H9 (cell line): Measurements from ENCODE around the gene PRPF40A. TPM values are rescaled to one million over a fixed set of nuclear protein-coding genes. Genes with fewer than 3 reads are reported as not detected.

Experiments
- DNase-seq: peaks from one replicate; pipeline ENCODE4 v3.0.0-alpha.2; 2017
- H2AFZ ChIP-seq: one replicate; pipeline ENCODE4 v1.6.1; 2013; ENCODE audit warnings: mild to moderate bottlenecking, low read length, control low read depth, moderate library complexity
- H2AK5ac ChIP-seq: 2 replicates; pipeline ENCODE4 v1.6.1; 2013; ENCODE audit warnings: low read length, control low read depth, mixed read lengths; ENCODE audit not compliant: insufficient read length
- H2BK120ac ChIP-seq: one replicate; pipeline ENCODE4 v1.6.1; 2013; ENCODE audit warnings: low read depth, mild to moderate bottlenecking, low read length, control low read depth, inconsistent platforms; ENCODE audit not compliant: poor library complexity, severe bottlenecking
- H2BK12ac ChIP-seq: 2 replicates; pipeline ENCODE4 v1.6.1; 2013; ENCODE audit warnings: low read length, control low read depth, mixed read lengths, low read depth; ENCODE audit not compliant: insufficient read length
- H2BK15ac ChIP-seq: 2 replicates; pipeline ENCODE4 v1.6.1; 2013; ENCODE audit warnings: low read depth, low read length, control low read depth
- H2BK20ac ChIP-seq: one replicate; pipeline ENCODE4 v1.6.1; 2013; ENCODE audit warnings: low read depth, mild to moderate bottlenecking, low read length, control low read depth, inconsistent platforms; ENCODE audit not compliant: poor library complexity, severe bottlenecking
- H2BK5ac ChIP-seq: 2 replicates; pipeline ENCODE4 v1.6.1; 2013; ENCODE audit warnings: low read length, control low read depth, mixed read lengths; ENCODE audit not compliant: insufficient read length
- H3K14ac ChIP-seq: 2 replicates; pipeline ENCODE4 v1.6.1; 2013; ENCODE audit warnings: low read length, control low read depth; ENCODE audit not compliant: insufficient read depth
- H3K18ac ChIP-seq: 2 replicates; pipeline ENCODE4 v1.6.1; 2013; ENCODE audit warnings: low read depth, mild to moderate bottlenecking, mixed read lengths, low read length, control low read depth; ENCODE audit not compliant: insufficient read length
- H3K23ac ChIP-seq: 2 replicates; pipeline ENCODE4 v1.6.1; 2013; ENCODE audit warnings: low read length, control low read depth, mixed read lengths, low read depth; ENCODE audit not compliant: insufficient read length
- H3K23me2 ChIP-seq: 2 replicates; pipeline ENCODE4 v1.6.1; 2013; ENCODE audit warnings: low read depth, mild to moderate bottlenecking, mixed read lengths, low read length, control low read depth; ENCODE audit not compliant: insufficient read length, poor library complexity, severe bottlenecking
- H3K27ac ChIP-seq: 2 replicates; pipeline ENCODE4 v1.5.1; 2013; ENCODE audit warnings: low read length, control low read depth, mixed read lengths, low read depth; ENCODE audit not compliant: insufficient read length
- H3K27me3 ChIP-seq: 2 replicates; pipeline ENCODE4 v1.6.1; 2013; ENCODE audit warnings: low read length, control low read depth, inconsistent platforms; ENCODE audit not compliant: insufficient read depth
- H3K4ac ChIP-seq: 2 replicates; pipeline ENCODE4 v1.6.1; 2013; ENCODE audit warnings: low read depth, mild to moderate bottlenecking, control low read depth, inconsistent platforms, low read length, moderate library complexity
- H3K4me1 ChIP-seq: 2 replicates; pipeline ENCODE4 v1.6.1; 2013; ENCODE audit warnings: low read length, control low read depth, inconsistent platforms; ENCODE audit not compliant: insufficient read depth
- H3K4me2 ChIP-seq: 2 replicates; pipeline ENCODE4 v1.6.1; 2013; ENCODE audit warnings: low read length, control low read depth, mixed read lengths; ENCODE audit not compliant: insufficient read length, insufficient read depth
- H3K56ac ChIP-seq: 2 replicates; pipeline ENCODE4 v1.6.1; 2013; ENCODE audit warnings: low read depth, mild to moderate bottlenecking, mixed read lengths, low read length, control low read depth; ENCODE audit not compliant: insufficient read length
- H3K79me1 ChIP-seq: 2 replicates; pipeline ENCODE4 v1.6.1; 2013; ENCODE audit warnings: low read depth, mild to moderate bottlenecking, moderate library complexity, low read length, control low read depth, inconsistent platforms; ENCODE audit not compliant: insufficient read depth, poor library complexity, severe bottlenecking
- H3K79me2 ChIP-seq: 2 replicates; pipeline ENCODE4 v1.6.1; 2013; ENCODE audit warnings: low read length, control low read depth, inconsistent platforms; ENCODE audit not compliant: insufficient read depth
- H3K9ac ChIP-seq: 2 replicates; pipeline ENCODE4 v1.6.1; 2013; ENCODE audit warnings: low read length, control low read depth, mixed read lengths; ENCODE audit not compliant: insufficient read length; ENCODE audit errors: extremely low read depth
- H3K9me3 ChIP-seq: one replicate; pipeline ENCODE4 v1.6.1; 2013; ENCODE audit warnings: low read depth, low read length, inconsistent platforms; ENCODE audit not compliant: control insufficient read depth
- H3T11ph ChIP-seq: one replicate; pipeline ENCODE4 v1.6.1; 2013; ENCODE audit warnings: mild to moderate bottlenecking, low read length, control low read depth, inconsistent platforms
- H4K20me1 ChIP-seq: one replicate; pipeline ENCODE4 v1.6.1; 2013; ENCODE audit not compliant: control insufficient read depth, insufficient read length, insufficient read depth
- H4K5ac ChIP-seq: 2 replicates; pipeline ENCODE4 v1.6.1; 2013; ENCODE audit warnings: low read depth, mild to moderate bottlenecking, mixed read lengths, low read length, control low read depth; ENCODE audit not compliant: insufficient read length
- H4K8ac ChIP-seq: replicated peaks from 2 replicates; pipeline ENCODE4 v1.6.1; 2013; ENCODE audit warnings: low read length, control low read depth, mixed read lengths, low read depth; ENCODE audit not compliant: insufficient read length
- H4K91ac ChIP-seq: 2 replicates; pipeline ENCODE4 v1.6.1; 2013; ENCODE audit warnings: low read depth, mild to moderate bottlenecking, moderate library complexity, mixed read lengths, low read length, control low read depth; ENCODE audit not compliant: insufficient read length
- H3K27ac Mint-ChIP-seq, 3 experiments: 2 replicates in 2 of 3; 3 replicates in 1 of 3; pipeline ENCODE4 v1.8.0; 2020 to 2021; ENCODE audit warnings: mixed read lengths in 3 of 3, mild to moderate bottlenecking in 1 of 3, moderate library complexity in 1 of 3
- H3K27me3 Mint-ChIP-seq: 2 replicates; pipeline ENCODE4 v1.8.0; 2021; ENCODE audit warnings: low read depth, mild to moderate bottlenecking, moderate library complexity, mixed read lengths
- H3K36me3 Mint-ChIP-seq, 3 experiments: 2 replicates in 2 of 3; 3 replicates in 1 of 3; pipeline ENCODE4 v1.8.0; 2020 to 2021; ENCODE audit warnings: low read depth in 3 of 3, mixed read lengths in 3 of 3; ENCODE audit not compliant: insufficient read depth in 1 of 3
- H3K4me1 Mint-ChIP-seq, 2 experiments: 2 replicates each; pipeline ENCODE4 v1.8.0; 2020; ENCODE audit warnings: mixed read lengths in 2 of 2
- H3K4me3 Mint-ChIP-seq, 2 experiments: 2 replicates in 1 of 2; 3 replicates in 1 of 2; pipeline ENCODE4 v1.8.0; 2020 to 2021; ENCODE audit warnings: mild to moderate bottlenecking in 2 of 2, mixed read lengths in 2 of 2, moderate library complexity in 1 of 2
- H3K9me3 Mint-ChIP-seq, 2 experiments: 2 replicates in 1 of 2; 3 replicates in 1 of 2; pipeline ENCODE4 v1.8.0; 2020; ENCODE audit warnings: mild to moderate bottlenecking in 2 of 2, mixed read lengths in 2 of 2, moderate library complexity in 1 of 2
- CTCF ChIP-seq: fragments of 200-600 bp; sonication (generic); conservative IDR thresholded peaks from 3 replicates; pipeline ENCODE4 v1.8.0; 2021; ENCODE audit warnings: antibody characterized with exemption, mild to moderate bottlenecking
- WGBS: extraction: QIAGEN DNeasy Blood & Tissue Kit; methylation state at CpG from one replicate; pipeline ENCODE4 v1.1.7; 2013; ENCODE audit warnings: missing lambda C conversion rate, low lambda C conversion rate, mixed read lengths; ENCODE audit not compliant: insufficient read length; ENCODE audit errors: extremely low coverage; 5-methylcytosine and 5-hydroxymethylcytosine counted together
- total RNA-seq: library from RNA; stranded (reverse); gene quantifications from 2 replicates; pipeline ENCODE4 v1.2.1, GENCODE V29; 2021

Gene PRPF40A
- total RNA-seq, 1 experiment from 2014 or later: 158 TPM

GRCh38 chr2:152708742-152709141 lies 8.5 kb downstream of the PRPF40A start:
- Histone ChIP-seq H2BK12ac (no peak overlapping the region), H4K91ac (no peak overlapping the region), H3K9me3 (no peaks in the 10 kb centered on the region), H3T11ph (no peak overlapping the region), H3K27ac (no peak overlapping the region), H3K56ac (no peak overlapping the region), H3K23me2 (no peaks in the 10 kb centered on the region), H3K23ac (no peak overlapping the region), H2BK20ac (no peak overlapping the region), H3K27me3 (no peaks in the 10 kb centered on the region), H4K20me1 (no peaks in the 10 kb centered on the region), H3K79me1 (peaks cover 16% of the 10 kb centered on the region), H2BK120ac (no peak overlapping the region), H3K79me2 (peaks cover 53% of the 10 kb centered on the region; the same call in 1 of the 2 replicates), H2AFZ (no peak overlapping the region), H2AK5ac (no peak overlapping the region), H3K9ac (no peak overlapping the region), H3K4ac (no peak overlapping the region), H3K4me2 (no peak overlapping the region), H4K5ac (no peak overlapping the region), H4K8ac (no peak overlapping the region), H2BK5ac (no peak overlapping the region), H2BK15ac (no peak overlapping the region), H3K14ac (no peak overlapping the region), H3K4me1 (no peaks in the 10 kb centered on the region), H3K18ac (no peak overlapping the region)
- DNase-seq: no peak
- no peak for TF ChIP-seq CTCF
- Mint-ChIP-seq H3K27ac (no peak overlapping the region), H3K27me3 (no peaks in the 10 kb centered on the region), H3K4me1 (peaks cover 9 to 36% of the 10 kb centered on the region in 2 experiments; a peak in 3 of 4 replicates), H3K9me3 (no peaks in the 10 kb centered on the region), H3K4me3 (no peak overlapping the region), H3K36me3 (peaks cover 49 to 60% (median 57%) of the 10 kb centered on the region in 3 experiments; a peak in 6 of 7 replicates)
- no CpG with 5 or more reads among the region's 2 CpGs for WGBS
